Common myeloid progenitor, CD34-positive (primary cell): ENCODE data around the gene LRRTM2. TPM values are rescaled to one million over a fixed set of nuclear protein-coding genes. Genes with fewer than 3 reads are reported as not detected.
A peak's percentile ranks its signal among the peaks of the same experiment; 100 is the strongest.
"Not testable (repeated sequence)": the region's sequence is repeated elsewhere in the genome, so short reads cannot be mapped to it uniquely, and the experiment has no call there.

ENCODE experiments used
- CTCF ChIA-PET: fragments of 350-600 bp; sonication (Branson Sonifier 250); formaldehyde crosslinking; loops from one replicate; lab custom pipeline; 2021; ENCODE audit warnings: antibody characterized with exemption; lab: Charles Lee
- POLR2A ChIA-PET: fragments of 350-600 bp; sonication (Branson Sonifier 250); formaldehyde crosslinking; loops from one replicate; lab custom pipeline; 2021; ENCODE audit warnings: antibody characterized with exemption; lab: Charles Lee
- DNase-seq, 3 donors: peaks; one replicate each; pipeline versions ENCODE4 v3.0.0 to v3.0.0-alpha.2; 2013
- H3K27ac ChIP-seq, 2 experiments: 1 replicate in 1 of 2; 2 replicates in 1 of 2; pipeline ENCODE4 v1.7.0; 2013; ENCODE audit warnings: inconsistent platforms in 2 of 2, low read length in 2 of 2, mild to moderate bottlenecking in 2 of 2, low read depth in 1 of 2, moderate library complexity in 1 of 2; ENCODE audit not compliant: severe bottlenecking in 2 of 2, insufficient read depth in 1 of 2, poor library complexity in 1 of 2
- H3K27me3 ChIP-seq, 5 experiments: replicated peaks in 2 of 5; 1 replicate in 3 of 5; 2 replicates in 2 of 5; pipeline versions ENCODE4 v1.6.1 to v1.7.0; 2013; ENCODE audit warnings: low read length in 4 of 5, mild to moderate bottlenecking in 2 of 5, moderate library complexity in 2 of 5, inconsistent platforms in 1 of 5; ENCODE audit not compliant: insufficient read depth in 5 of 5, control insufficient read depth in 4 of 5
- H3K36me3 ChIP-seq, 4 experiments: 1 replicate in 2 of 4; 2 replicates in 2 of 4; pipeline versions ENCODE4 v1.6.1 to v1.7.0; 2013; ENCODE audit warnings: low read length in 3 of 4, control low read depth in 1 of 4, mild to moderate bottlenecking in 1 of 4; ENCODE audit not compliant: control insufficient read depth in 4 of 4, insufficient read depth in 4 of 4
- H3K4me1 ChIP-seq, 4 experiments: 1 replicate in 3 of 4; 2 replicates in 1 of 4; pipeline versions ENCODE4 v1.6.1 to v1.7.1; 2013; ENCODE audit warnings: low read length in 3 of 4, mild to moderate bottlenecking in 3 of 4, control low read depth in 1 of 4, inconsistent platforms in 1 of 4, moderate library complexity in 1 of 4; ENCODE audit not compliant: control insufficient read depth in 4 of 4, insufficient read depth in 4 of 4; ENCODE audit errors: control extremely low read depth in 1 of 4
- H3K4me3 ChIP-seq, 7 experiments: 1 replicate in 4 of 7; 2 replicates in 3 of 7; pipeline versions ENCODE4 v1.5.1 to v1.7.0; 2013; ENCODE audit warnings: mild to moderate bottlenecking in 7 of 7, low read length in 6 of 7, moderate library complexity in 6 of 7, inconsistent platforms in 2 of 7, low read depth in 2 of 7, control low read depth in 1 of 7; ENCODE audit not compliant: insufficient read depth in 4 of 7, control insufficient read depth in 1 of 7; ENCODE audit errors: extremely low read depth in 1 of 7
- H3K9me3 ChIP-seq, 5 experiments: 1 replicate in 4 of 5; 2 replicates in 1 of 5; pipeline versions ENCODE4 v1.6.1 to v1.7.1; 2013; ENCODE audit warnings: low read length in 4 of 5, mild to moderate bottlenecking in 2 of 5, inconsistent platforms in 1 of 5, low read depth in 1 of 5, moderate library complexity in 1 of 5; ENCODE audit not compliant: control insufficient read depth in 4 of 5, insufficient read depth in 2 of 5; ENCODE audit errors: control extremely low read depth in 1 of 5
- WGBS: methylation state at CpG from one replicate; pipeline ENCODE4 v1.1.5; 2013; ENCODE audit not compliant: insufficient coverage; 5-methylcytosine and 5-hydroxymethylcytosine counted together
- polyA plus RNA-seq: library from polyadenylated mRNA; unstranded; fragments of 120-200 nt; gene quantifications from one replicate; pipeline ENCODE4 v1.2.1, GENCODE V29; 2013

LRRTM2 gene
- polyA plus RNA-seq: 0.22 TPM

GRCh38 chr5:138874771-138875551 lies at the start of gene LRRTM2:
TSS of gene LRRTM2 (minus strand) at chr5:138875335. CDS start at chr5:138874911, 424 bp downstream.
- no peak within 1 kb of the TSS for H3K27ac ChIP-seq
- peaks cover 0 to 9% (median 6%) of the 10 kb centered on the region in 4 experiments for H3K4me1 ChIP-seq
- peaks cover 0 to 2% (median 0%) of the 10 kb centered on the region in 4 experiments for H3K36me3 ChIP-seq
- H3K27me3 ChIP-seq: no peaks in the 10 kb centered on the region
- peak in 2 of 3 donors; percentile 5 to 10 for DNase-seq
- no peak within 1 kb of the TSS for H3K4me3 ChIP-seq
- 91% methylated on average over 15 of the region's 18 CpGs for WGBS
- ChIA-PET CTCF (interaction anchor here (1.0 to 1.6 kb wide), 4 partner anchors 8 to 49 kb away, joined by 3 to 4 read pairs (median 3); no protein-coding TSS in a partner anchor), POLR2A (no interaction called here)
- peaks cover 0 to 4% (median 2%) of the 10 kb centered on the region in 5 experiments for H3K9me3 ChIP-seq

GRCh38 chr5:138922494-138922893 lies 47.4 kb upstream of the LRRTM2 start:
- no peak for DNase-seq
- ChIA-PET CTCF (interaction anchor here (1.2 kb wide), 1 partner anchor 39 kb away, joined by 4 read pairs; no protein-coding TSS in a partner anchor), POLR2A (no interaction called here)
- H3K9me3 ChIP-seq: no peaks in the 10 kb centered on the region
- H3K4me1 ChIP-seq: peaks cover 0 to 1% (median 0%) of the 10 kb centered on the region in 4 experiments
- H3K27ac ChIP-seq: no peak overlapping the region
- peaks cover 4 to 38% (median 22%) of the 10 kb centered on the region in 4 experiments for H3K36me3 ChIP-seq
- WGBS: no CpG with 5 or more reads among the region's 2 CpGs
- no peaks in the 10 kb centered on the region for H3K27me3 ChIP-seq
- no peak overlapping the region for H3K4me3 ChIP-seq

- H3K4me3 ChIP-seq, H3K27ac ChIP-seq, H3K27me3 ChIP-seq, DNase-seq, H3K4me1 ChIP-seq, CTCF ChIA-PET, POLR2A ChIA-PET, H3K9me3 ChIP-seq: not testable (repeated sequence)
- WGBS: 80% methylated on average over 2 of the region's 2 CpGs
- H3K36me3 ChIP-seq: peaks cover 4 to 27% (median 17%) of the 10 kb centered on the region in 4 experiments
These were observed 46.2 kb upstream of the LRRTM2 start for GRCh38 chr5:138921362-138921761.

- POLR2A ChIA-PET: no interaction called here
- no peak for DNase-seq
- Histone ChIP-seq H3K27me3 (no peaks in the 10 kb centered on the region), H3K36me3 (peaks cover 3 to 19% (median 9%) of the 10 kb centered on the region in 4 experiments), H3K4me1 (peaks cover 0 to 1% (median 0%) of the 10 kb centered on the region in 4 experiments), H3K9me3 (no peaks in the 10 kb centered on the region), H3K27ac (no peak overlapping the region), H3K4me3 (no peak overlapping the region)
- 84% methylated on average over 8 of the region's 8 CpGs for WGBS
- CTCF ChIA-PET: interaction anchor here (0.6 to 0.7 kb wide), 2 partner anchors 64 to 470 kb away, joined by 3 read pairs; no protein-coding TSS in a partner anchor
These were observed 45.0 kb upstream of the LRRTM2 start for GRCh38 chr5:138920181-138920580.

- Histone ChIP-seq H3K36me3 (peaks cover 0 to 10% (median 5%) of the 10 kb centered on the region in 4 experiments), H3K4me1 (peaks cover 0 to 1% (median 0%) of the 10 kb centered on the region in 4 experiments), H3K27ac (no peak overlapping the region), H3K27me3 (no peaks in the 10 kb centered on the region), H3K9me3 (no peaks in the 10 kb centered on the region), H3K4me3 (no peak overlapping the region)
- POLR2A ChIA-PET: no interaction called here
- CTCF ChIA-PET: no interaction called here
- WGBS: 86% methylated on average over 3 of the region's 4 CpGs
- no peak for DNase-seq
These were observed 43.6 kb upstream of the LRRTM2 start for GRCh38 chr5:138918686-138919085.

GRCh38 chr5:138914338-138914737 lies 39.2 kb upstream of the LRRTM2 start:
- no peak for DNase-seq
- Histone ChIP-seq H3K27me3 (no peaks in the 10 kb centered on the region), H3K9me3 (peaks cover 0 to 4% (median 0%) of the 10 kb centered on the region in 5 experiments), H3K4me1 (peaks cover 0 to 4% (median under 1%) of the 10 kb centered on the region in 4 experiments), H3K27ac (no peak overlapping the region), H3K4me3 (no peak overlapping the region), H3K36me3 (peaks cover 0 to 17% (median 6%) of the 10 kb centered on the region in 4 experiments)
- CTCF ChIA-PET: no interaction called here
- POLR2A ChIA-PET: interaction anchor here (0.6 kb wide), 1 partner anchor 126 kb away, joined by 3 read pairs; no protein-coding TSS in a partner anchor
- no CpG with 5 or more reads among the region's 3 CpGs for WGBS

GRCh38 chr5:138913773-138914172 lies 38.6 kb upstream of the LRRTM2 start:
- Histone ChIP-seq H3K36me3 (peaks cover 0 to 16% (median 5%) of the 10 kb centered on the region in 4 experiments), H3K27ac (no peak overlapping the region), H3K9me3 (peaks cover 0 to 4% (median 0%) of the 10 kb centered on the region in 5 experiments), H3K4me3 (no peak overlapping the region), H3K4me1 (peaks cover 0 to 4% (median under 1%) of the 10 kb centered on the region in 4 experiments), H3K27me3 (no peaks in the 10 kb centered on the region)
- CTCF ChIA-PET: interaction anchor here (0.6 kb wide), 1 partner anchor 41 kb away, joined by 3 read pairs; no protein-coding TSS in a partner anchor
- no CpG with 5 or more reads among the region's 3 CpGs for WGBS
- DNase-seq: no peak
- POLR2A ChIA-PET: no interaction called here
